Mucosa of rectum (tissue), 2 donors: ENCODE results near the gene KRTAP5-3.

Experiments used
- H3K27ac ChIP-seq, 2 donors: one replicate each; pipeline ENCODE4 v1.7.0; 2013; ENCODE audit warnings: inconsistent platforms in 2 of 2, low read depth in 2 of 2, low read length in 2 of 2
- H3K27me3 ChIP-seq, 2 donors: one replicate each; pipeline ENCODE4 v1.7.0; 2013; ENCODE audit warnings: low read length in 2 of 2; ENCODE audit not compliant: control insufficient read depth in 2 of 2, insufficient read depth in 2 of 2
- H3K36me3 ChIP-seq, 2 donors: one replicate each; pipeline ENCODE4 v1.7.0; 2013; ENCODE audit warnings: low read length in 2 of 2; ENCODE audit not compliant: control insufficient read depth in 2 of 2, insufficient read depth in 2 of 2
- H3K4me1 ChIP-seq, 2 donors: one replicate each; pipeline ENCODE4 v1.7.0; 2013; ENCODE audit warnings: low read length in 2 of 2, mild to moderate bottlenecking in 1 of 2; ENCODE audit not compliant: control insufficient read depth in 2 of 2, insufficient read depth in 2 of 2
- H3K4me3 ChIP-seq, 2 donors: one replicate each; pipeline ENCODE4 v1.7.0; 2013; ENCODE audit warnings: low read length in 2 of 2
- H3K9ac ChIP-seq, 2 donors: one replicate each; pipeline ENCODE4 v1.7.0; 2013; ENCODE audit warnings: low read length in 2 of 2, low read depth in 1 of 2, mild to moderate bottlenecking in 1 of 2
- H3K9me3 ChIP-seq, 2 donors: one replicate each; pipeline ENCODE4 v1.7.0; 2013; ENCODE audit warnings: low read length in 2 of 2; ENCODE audit not compliant: control insufficient read depth in 2 of 2
- donor health status: healthy.
- donor health status: Normal muscosa, but diverticular disease.

The KRTAP5-3 gene

GRCh38 chr11:1572197-1573076 lies 35.8 kb downstream of the KRTAP5-3 start, which contains the start of gene DUSP8:
Gene DUSP8 (minus strand): TSS chr11:1572271. CDS start chr11:1565826, 6,445 bp downstream.
- no peaks in the 10 kb centered on the region for H3K9me3 ChIP-seq
- peak within 1 kb of the TSS; percentile 96 to 97 for H3K27ac ChIP-seq
- H3K36me3 ChIP-seq: no peaks in the 10 kb centered on the region
- peak within 1 kb of the TSS; percentile 88 to 95 for H3K9ac ChIP-seq
- H3K4me3 ChIP-seq: peak within 1 kb of the TSS; percentile 69 to 71
- peaks cover 37 to 48% of the 10 kb centered on the region in 2 donors for H3K4me1 ChIP-seq
- H3K27me3 ChIP-seq: no peaks in the 10 kb centered on the region

- Histone ChIP-seq H3K4me3 (peak overlapping the region in 1 of 2 donors; percentile 58), H3K27me3 (no peaks in the 10 kb centered on the region), H3K9me3 (no peaks in the 10 kb centered on the region), H3K9ac (peak overlapping the region in 1 of 2 donors; percentile 82), H3K36me3 (no peaks in the 10 kb centered on the region), H3K27ac (peak overlapping the region in 1 of 2 donors; percentile 42), H3K4me1 (peaks cover 40 to 54% of the 10 kb centered on the region in 2 donors)
Observed at GRCh38 chr11:1571760-1572196, 36.5 kb downstream of the KRTAP5-3 start.

GRCh38 chr11:1570896-1571759 lies 37.1 kb downstream of the KRTAP5-3 start:
- peaks cover 41 to 54% of the 10 kb centered on the region in 2 donors for H3K4me1 ChIP-seq
- peak overlapping the region; percentile 58 to 59 for H3K4me3 ChIP-seq
- H3K27ac ChIP-seq: peak overlapping the region; percentile 38 to 42
- H3K36me3 ChIP-seq: no peaks in the 10 kb centered on the region
- H3K27me3 ChIP-seq: no peaks in the 10 kb centered on the region
- peak overlapping the region; percentile 61 to 82 for H3K9ac ChIP-seq
- no peaks in the 10 kb centered on the region for H3K9me3 ChIP-seq

DNA sequence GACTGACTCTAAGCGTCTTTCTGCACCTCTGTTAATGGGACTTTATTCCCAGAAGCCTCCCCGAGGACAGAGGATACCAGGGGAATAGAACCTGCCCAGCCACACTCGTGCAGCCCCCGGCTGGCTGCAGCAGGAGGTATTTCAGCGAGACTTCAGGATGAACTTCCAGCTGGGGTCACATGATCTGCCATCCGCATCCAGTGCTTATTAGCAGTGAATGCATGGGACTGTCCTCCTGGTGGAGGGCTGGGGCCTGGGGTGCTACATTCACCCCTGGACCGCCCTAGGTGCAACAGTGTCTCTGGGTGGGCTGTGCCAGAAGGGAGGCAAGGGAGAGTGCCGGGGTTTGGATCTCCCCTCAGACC lies 37.8 kb downstream of the KRTAP5-3 start:
- H3K27ac ChIP-seq: peak overlapping the region in 1 of 2 donors; percentile 38

GRCh38 chr11:1570001-1570453 lies 38.2 kb downstream of the KRTAP5-3 start:
- Histone ChIP-seq H3K27me3 (no peaks in the 10 kb centered on the region), H3K27ac (peak overlapping the region; percentile 85 to 86), H3K9me3 (no peaks in the 10 kb centered on the region), H3K4me3 (no peak overlapping the region), H3K36me3 (no peaks in the 10 kb centered on the region), H3K4me1 (peaks cover 41 to 47% of the 10 kb centered on the region in 2 donors), H3K9ac (peak overlapping the region in 1 of 2 donors; percentile 52)

More for the DNA sequence above, 37.8 kb downstream of the KRTAP5-3 start:
- Histone ChIP-seq H3K9me3 (no peaks in the 10 kb centered on the region), H3K9ac (peak overlapping the region in 1 of 2 donors; percentile 52), H3K4me1 (peaks cover 41 to 51% of the 10 kb centered on the region in 2 donors), H3K36me3 (no peaks in the 10 kb centered on the region), H3K27me3 (no peaks in the 10 kb centered on the region), H3K4me3 (peak overlapping the region in 1 of 2 donors; percentile 58)

DNA sequence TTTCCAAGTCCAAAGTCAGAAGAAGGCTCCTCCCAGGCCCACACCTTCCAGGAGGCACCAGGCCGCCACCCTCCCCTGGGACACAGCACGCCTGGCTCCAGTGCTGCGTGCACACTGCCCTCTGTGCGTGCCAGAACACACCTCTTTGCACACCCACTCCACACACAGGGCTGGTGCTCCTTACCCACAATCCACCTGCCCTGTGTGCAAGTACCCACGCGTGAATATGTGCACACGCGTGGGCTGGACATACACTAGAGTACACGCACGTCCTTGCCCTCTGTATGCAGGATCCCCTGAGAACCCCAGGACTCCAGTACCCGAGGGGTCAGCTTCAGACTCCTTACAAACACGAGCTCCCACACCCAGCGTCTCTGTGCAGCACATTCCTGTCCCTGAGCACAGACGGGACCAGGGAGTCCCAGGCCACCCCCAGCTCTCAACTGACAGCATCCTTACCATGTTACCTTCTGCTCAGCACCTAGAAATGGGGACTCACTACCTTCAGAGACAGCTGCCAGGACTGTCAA lies 38.9 kb downstream of the KRTAP5-3 start:
- H3K4me1 ChIP-seq: peaks cover 38 to 49% of the 10 kb centered on the region in 2 donors
- H3K9ac ChIP-seq: peak overlapping the region; percentile 14 to 66
- H3K27ac ChIP-seq: peak overlapping the region; percentile 85 to 86
- no peak overlapping the region for H3K4me3 ChIP-seq
- H3K27me3 ChIP-seq: no peaks in the 10 kb centered on the region
- H3K36me3 ChIP-seq: no peaks in the 10 kb centered on the region
- no peaks in the 10 kb centered on the region for H3K9me3 ChIP-seq

- Histone ChIP-seq H3K27ac (peak overlapping the region; percentile 85 to 86), H3K9ac (peak overlapping the region; percentile 38 to 66), H3K4me1 (peaks cover 32 to 44% of the 10 kb centered on the region in 2 donors), H3K4me3 (no peak overlapping the region), H3K36me3 (no peaks in the 10 kb centered on the region), H3K9me3 (no peaks in the 10 kb centered on the region), H3K27me3 (no peaks in the 10 kb centered on the region)
Observed at GRCh38 chr11:1568441-1568911, 39.8 kb downstream of the KRTAP5-3 start.

DNA sequence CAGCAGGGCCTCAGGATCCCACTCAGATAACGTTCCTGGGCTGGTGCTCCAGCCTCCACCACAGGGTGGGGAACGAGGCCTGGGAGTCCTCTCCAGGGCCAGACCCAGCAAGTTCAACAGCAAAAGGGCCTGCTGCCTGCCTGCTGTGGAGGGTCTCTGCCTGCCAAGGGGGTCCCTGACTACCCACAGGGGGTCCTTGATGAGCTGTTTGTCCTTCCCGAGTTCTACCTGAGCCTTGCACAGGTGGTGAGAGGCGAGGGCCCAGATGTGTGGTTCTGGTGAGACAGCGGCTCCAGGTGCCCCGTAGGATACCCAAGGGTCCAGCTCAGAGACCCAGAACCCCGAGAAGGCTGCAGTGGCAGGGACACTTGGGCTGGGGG lies 40.6 kb downstream of the KRTAP5-3 start:
- no peak overlapping the region for H3K27ac ChIP-seq
- H3K36me3 ChIP-seq: peaks cover 0 to under 1% of the 10 kb centered on the region in 2 donors
- peaks cover 32 to 41% of the 10 kb centered on the region in 2 donors for H3K4me1 ChIP-seq
- no peaks in the 10 kb centered on the region for H3K27me3 ChIP-seq
- H3K9me3 ChIP-seq: no peaks in the 10 kb centered on the region
- H3K4me3 ChIP-seq: no peak overlapping the region
- H3K9ac ChIP-seq: no peak overlapping the region

DNA sequence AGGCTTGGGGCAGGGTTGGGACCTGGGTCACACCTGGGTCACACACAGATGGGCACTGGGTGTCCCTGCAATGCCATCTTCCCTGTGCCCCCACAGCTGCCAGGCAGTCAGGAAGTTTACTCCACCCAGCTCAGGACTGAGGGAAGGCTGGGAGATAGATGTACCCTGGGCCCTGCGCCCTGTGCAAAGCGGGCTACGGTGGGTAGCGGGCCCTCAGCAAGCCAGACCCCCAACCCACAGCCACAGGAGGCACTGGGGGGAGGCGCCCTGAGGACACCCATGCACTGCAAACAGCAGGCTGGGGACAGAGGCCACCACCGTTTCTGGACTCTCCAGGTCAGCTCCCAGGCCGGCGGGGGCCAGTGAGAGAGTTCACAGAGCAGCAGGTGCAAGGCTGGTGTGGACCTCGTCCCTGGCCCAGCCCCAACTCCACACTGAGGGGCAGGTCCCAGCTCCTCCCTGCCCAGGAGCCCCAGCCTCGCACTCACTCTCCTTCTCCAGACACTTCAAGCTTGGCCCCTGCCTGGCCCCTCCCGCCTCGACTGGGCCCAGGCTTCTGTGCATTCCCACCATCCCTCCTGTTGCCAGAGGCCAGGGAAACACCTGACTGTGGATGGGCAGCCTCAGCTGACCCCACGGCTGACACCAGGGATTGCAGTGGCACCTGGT lies 41.1 kb downstream of the KRTAP5-3 start:
- Histone ChIP-seq H3K9ac (no peak overlapping the region), H3K27me3 (no peaks in the 10 kb centered on the region), H3K4me3 (no peak overlapping the region), H3K4me1 (peaks cover 32 to 41% of the 10 kb centered on the region in 2 donors), H3K27ac (no peak overlapping the region), H3K36me3 (peaks cover 0 to 4% of the 10 kb centered on the region in 2 donors), H3K9me3 (no peaks in the 10 kb centered on the region)
